GM18909 (cell line): ENCODE measurements around the gene CPSF7.
"Not testable (repeated sequence)": the region's sequence is repeated elsewhere in the genome, so short reads cannot be mapped to it uniquely, and the experiment has no call there.

Source experiments
- ATAC-seq: cut with Tn5 transposase; IDR thresholded peaks from one replicate; pipeline ENCODE4 v1.9.1; 2021; ENCODE audit warnings: mild to moderate bottlenecking; ENCODE audit not compliant: unreplicated experiment, poor library complexity

The CPSF7 gene

GRCh38 chr11:61445516-61445915, 15.7 kb upstream of the CPSF7 start:
- no peak for ATAC-seq

- no peak for ATAC-seq
Measured at GRCh38 chr11:61442616-61443015, 12.8 kb upstream of the CPSF7 start.

DNA sequence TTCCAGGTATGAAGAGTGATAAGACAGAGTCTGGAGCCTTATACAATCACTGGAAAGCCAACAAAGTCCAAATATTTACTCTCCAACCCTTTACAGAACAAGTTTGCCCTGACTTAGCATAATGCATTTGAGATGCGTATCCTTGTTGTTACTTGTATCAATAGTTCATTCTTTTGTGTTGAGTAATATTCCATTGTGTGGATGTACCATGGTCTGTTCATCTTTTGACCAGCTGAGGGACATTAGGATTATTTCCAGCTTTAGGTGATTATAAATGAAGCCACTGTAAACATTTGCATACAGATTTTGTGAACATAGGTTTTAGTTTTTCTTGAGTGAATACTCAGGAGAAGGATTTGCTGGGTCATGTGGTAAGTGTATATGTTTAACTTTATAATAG, 9.8 kb upstream of the CPSF7 start:
- ATAC-seq: no peak

DNA sequence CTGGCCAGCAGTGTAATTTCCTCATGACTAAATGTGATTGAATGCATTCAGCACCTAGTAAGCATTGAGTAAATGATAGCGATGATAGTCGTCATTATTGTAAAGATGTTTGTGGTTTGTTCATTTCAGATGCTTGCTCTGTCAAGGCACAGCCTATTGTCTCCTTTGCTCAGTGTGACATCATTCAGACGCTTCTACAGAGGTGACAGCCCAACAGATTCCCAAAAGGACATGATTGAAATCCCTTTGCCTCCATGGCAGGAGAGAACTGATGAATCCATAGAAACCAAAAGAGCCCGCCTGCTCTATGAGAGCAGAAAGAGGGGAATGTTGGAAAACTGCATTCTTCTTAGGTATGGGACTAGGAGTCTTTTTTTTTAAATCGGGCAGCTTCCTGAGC, 7.7 kb upstream of the CPSF7 start:
- no peak for ATAC-seq

DNA sequence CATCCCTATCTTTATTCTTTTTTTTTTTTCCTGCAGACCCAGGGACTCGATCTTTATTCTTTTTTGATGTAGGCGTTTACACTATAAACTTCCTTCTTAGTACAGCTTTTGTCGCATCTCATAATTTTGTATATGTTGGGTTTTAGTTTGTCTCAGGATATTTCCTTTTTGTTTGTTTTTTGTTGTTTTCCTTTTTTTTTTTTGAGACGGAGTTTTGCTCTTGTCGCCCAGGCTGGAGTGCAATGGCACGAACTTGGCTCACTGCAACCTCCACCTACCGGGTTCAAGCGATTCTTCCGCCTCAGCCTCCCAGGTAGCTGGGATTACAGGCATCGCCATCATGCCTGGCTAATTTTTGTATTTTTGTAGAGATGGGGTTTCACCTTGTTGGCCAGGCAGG, 1.1 kb upstream of the CPSF7 start:
- ATAC-seq: not testable (repeated sequence)

DNA sequence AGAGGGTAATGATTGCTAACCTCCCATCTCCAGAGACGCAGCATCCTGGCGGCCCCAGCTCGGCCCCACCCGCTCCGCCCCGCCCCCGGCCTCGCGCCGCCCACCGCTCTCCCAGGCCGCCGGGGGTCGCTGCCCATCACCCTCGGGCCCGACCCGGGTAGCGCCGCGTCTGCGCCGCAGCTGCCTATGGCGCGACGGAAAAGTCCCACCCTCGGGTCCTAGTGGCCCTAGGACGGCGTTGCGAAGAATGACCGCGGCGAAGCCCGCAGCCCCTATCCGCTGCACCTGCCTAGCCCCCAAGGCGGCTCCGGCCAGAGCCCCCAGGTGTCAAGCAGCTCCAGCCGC, 457 bp downstream of the CPSF7 start:
- ATAC-seq: peak; percentile 53

- ATAC-seq: no peak
Measured at GRCh38 chr11:61425367-61426131, 4.2 kb downstream of the CPSF7 start.

DNA sequence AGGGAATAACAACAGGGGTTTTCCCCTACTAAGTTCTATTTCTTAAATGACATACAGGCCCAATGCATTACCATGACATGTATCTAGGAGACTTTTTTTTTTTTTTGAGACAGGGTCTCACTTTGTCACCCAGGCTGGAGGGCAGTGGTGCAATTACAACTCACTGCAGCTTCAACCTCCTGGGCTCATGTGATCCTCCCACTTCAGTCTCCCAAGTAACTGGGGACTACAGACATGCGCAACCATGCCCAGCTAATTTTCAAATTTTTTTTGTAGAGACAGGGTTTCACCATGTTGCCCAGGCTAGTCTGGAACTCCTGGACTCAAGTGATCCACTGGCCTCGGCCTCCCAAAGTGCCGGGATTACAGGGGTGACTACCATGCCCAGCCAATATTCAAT, 7.5 kb downstream of the CPSF7 start:
- no peak for ATAC-seq

DNA sequence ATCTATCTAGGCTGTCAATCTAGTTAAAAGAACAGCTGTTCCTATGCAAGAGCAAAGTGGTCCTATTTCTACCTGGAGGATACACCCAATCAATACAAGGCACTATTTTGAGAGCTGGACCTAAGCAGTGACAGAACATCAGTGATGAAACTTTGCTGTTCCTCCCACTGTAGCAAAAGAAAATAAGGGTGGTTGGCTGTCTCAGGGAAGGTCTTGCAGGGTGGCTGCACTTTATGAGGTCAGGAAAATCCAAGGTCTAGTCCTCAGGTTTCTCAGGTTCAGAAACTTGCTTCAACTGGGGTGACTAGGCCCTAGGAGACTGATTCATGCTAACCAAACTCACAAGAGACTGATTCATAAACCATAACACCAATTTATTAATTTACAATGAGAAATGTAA, 11.6 kb downstream of the CPSF7 start:
- no peak for ATAC-seq

DNA sequence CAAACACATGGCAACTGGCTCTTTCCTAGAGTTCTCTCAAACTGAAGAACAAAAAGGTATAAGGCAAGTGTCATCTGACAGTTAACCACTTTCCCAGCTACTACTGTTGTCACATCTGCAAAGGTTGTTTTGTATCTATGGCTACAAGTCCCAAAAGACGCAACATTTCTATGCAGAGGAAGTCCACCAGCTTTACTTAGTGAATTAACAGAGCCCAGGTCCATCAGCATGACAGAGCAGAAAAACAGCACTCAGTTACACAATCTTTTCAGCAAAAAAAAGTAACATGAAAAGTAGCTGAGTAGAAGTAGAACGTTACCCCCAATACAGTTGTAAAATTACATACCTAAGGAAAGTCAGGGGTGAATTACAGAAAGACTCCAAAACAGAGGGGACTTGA, 12.1 kb downstream of the CPSF7 start:
- ATAC-seq: no peak

GRCh38 chr11:61416941-61417340, 12.8 kb downstream of the CPSF7 start:
- ATAC-seq: no peak

- ATAC-seq: no peak
Measured at GRCh38 chr11:61415381-61415780, 14.4 kb downstream of the CPSF7 start.

DNA sequence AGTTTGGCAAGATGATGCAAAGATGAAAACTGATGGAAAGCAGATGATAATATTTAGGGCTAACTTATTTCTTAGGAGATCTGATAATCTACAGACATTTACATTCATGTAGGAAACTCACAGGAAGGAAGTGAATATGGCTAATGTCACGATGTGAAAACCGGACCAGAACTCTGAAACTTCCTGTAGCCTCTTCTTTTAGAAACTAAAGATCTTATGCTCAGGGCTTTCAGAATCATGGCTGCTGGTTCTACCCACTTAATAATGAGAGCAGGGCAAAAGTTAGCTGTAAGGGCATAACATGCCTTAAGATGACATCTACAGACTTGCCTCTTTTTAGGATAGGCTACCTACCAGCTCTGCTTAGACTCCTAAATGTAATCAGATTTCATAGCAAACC, 15.2 kb downstream of the CPSF7 start:
- ATAC-seq: no peak

- ATAC-seq: no peak
Measured at GRCh38 chr11:61413496-61413895, 16.3 kb downstream of the CPSF7 start.

DNA sequence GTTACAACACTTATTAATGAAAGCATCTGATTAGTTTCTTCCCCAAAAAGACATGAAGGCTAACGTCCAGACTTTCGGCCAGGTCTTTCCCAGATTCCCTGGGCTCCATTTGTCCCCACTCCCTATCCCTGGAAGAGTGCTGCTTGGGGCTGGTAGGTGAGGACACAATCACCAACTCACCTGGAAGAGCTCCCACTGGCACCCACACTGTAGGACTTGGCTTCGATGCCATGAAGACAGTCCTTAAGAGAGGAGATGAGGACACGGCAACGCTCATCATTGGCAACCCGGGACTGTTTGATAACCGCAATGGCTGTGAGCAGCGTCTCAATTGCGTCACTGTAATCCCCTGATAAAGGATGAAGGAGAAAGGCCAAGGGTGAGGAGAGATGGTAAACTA, 18.2 kb downstream of the CPSF7 start:
- ATAC-seq: no peak

- no peak for ATAC-seq
Measured at GRCh38 chr11:61406991-61407728, 22.6 kb downstream of the CPSF7 start.

GRCh38 chr11:61406067-61406466, 23.7 kb downstream of the CPSF7 start:
- ATAC-seq: no peak

- ATAC-seq: no peak
Measured at GRCh38 chr11:61404641-61405040, 25.1 kb downstream of the CPSF7 start.

GRCh38 chr11:61404103-61404502, 25.7 kb downstream of the CPSF7 start:
- ATAC-seq: no peak

- no peak for ATAC-seq
Measured at GRCh38 chr11:61403658-61404057, 26.1 kb downstream of the CPSF7 start.

DNA sequence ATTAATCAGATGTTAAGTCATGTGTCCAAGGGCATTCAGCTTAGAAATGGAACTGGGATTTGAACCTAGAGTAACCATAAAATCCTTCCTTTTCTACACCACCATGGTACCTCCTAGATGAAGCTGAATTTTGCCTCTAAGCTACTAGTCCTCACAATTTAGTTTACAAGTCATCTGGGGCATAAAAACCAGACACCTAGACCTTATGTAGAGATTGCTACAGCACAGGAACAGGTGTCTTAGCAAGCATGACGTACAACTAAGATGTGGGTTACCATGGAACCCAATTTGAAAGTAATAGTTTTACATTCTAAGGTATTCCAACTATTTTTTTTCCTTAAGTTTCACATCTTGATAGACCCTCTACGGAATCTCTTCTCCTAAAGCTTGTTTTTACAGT, 28.2 kb downstream of the CPSF7 start:
- ATAC-seq: no peak

DNA sequence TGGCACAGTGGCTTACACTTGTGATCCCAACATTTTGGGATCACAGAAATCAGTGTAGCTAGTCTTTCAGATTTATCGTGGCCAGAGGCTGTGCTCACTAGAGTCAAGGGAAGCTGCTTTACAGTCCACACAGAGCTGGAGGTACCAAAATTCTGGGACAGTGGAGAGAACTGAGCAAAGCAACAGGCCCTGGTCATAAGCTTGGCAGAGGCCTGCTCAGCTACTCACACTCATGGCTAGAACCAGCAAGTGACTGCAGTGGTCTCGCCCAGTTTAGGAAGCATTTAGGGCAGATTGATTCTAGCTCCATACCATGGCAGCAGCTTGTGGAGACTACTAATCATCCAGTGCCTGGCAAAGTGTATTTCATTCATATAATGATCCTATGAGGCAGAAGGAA, 28.6 kb downstream of the CPSF7 start:
- no peak for ATAC-seq
